HG03139 (cell line): ENCODE results near the gene ATMIN.

Experiments used
- ATAC-seq: cut with Tn5 transposase; IDR thresholded peaks from one replicate; pipeline ENCODE4 v1.9.1; 2021; ENCODE audit not compliant: unreplicated experiment

The ATMIN gene

GRCh38 chr16:81004646-81005353, 30.8 kb upstream of the ATMIN start:
- ATAC-seq: no peak

- no peak for ATAC-seq
Observed at GRCh38 chr16:81005610-81006161, 30.0 kb upstream of the ATMIN start.

GRCh38 chr16:81006211-81006812, 29.3 kb upstream of the ATMIN start:
- peak; percentile 33 for ATAC-seq

GRCh38 chr16:81006813-81007695, 28.6 kb upstream of the ATMIN start, which contains the start of the genes CENPN and CMC2:
Gene CENPN (plus strand): TSS chr16:81007214. CDS start chr16:81011940, 4,726 bp downstream.
Gene CMC2 (minus strand): TSS chr16:81006885. CDS start chr16:80997394, 9,491 bp downstream.
- ATAC-seq: peak; percentile 82

GRCh38 chr16:81008505-81008789, 27.2 kb upstream of the ATMIN start:
- ATAC-seq: no peak

GRCh38 chr16:81012974-81013373, 22.7 kb upstream of the ATMIN start:
- ATAC-seq: no peak

- no peak for ATAC-seq
Observed at GRCh38 chr16:81014672-81015071, 21.0 kb upstream of the ATMIN start.

GRCh38 chr16:81018496-81018895, 17.1 kb upstream of the ATMIN start:
- no peak for ATAC-seq

GRCh38 chr16:81026429-81026828, 9.2 kb upstream of the ATMIN start:
- no peak for ATAC-seq

- no peak for ATAC-seq
Observed at GRCh38 chr16:81029930-81030604, 5.6 kb upstream of the ATMIN start.

- peak; percentile 46 for ATAC-seq
Observed at GRCh38 chr16:81035975-81036750, 521 bp downstream of the ATMIN start.

GRCh38 chr16:81036751-81037350, 1.2 kb downstream of the ATMIN start:
- no peak for ATAC-seq

- ATAC-seq: no peak
Observed at GRCh38 chr16:81040131-81040530, 4.5 kb downstream of the ATMIN start.

- no peak for ATAC-seq
Observed at GRCh38 chr16:81040842-81041241, 5.2 kb downstream of the ATMIN start.

GRCh38 chr16:81041696-81042095, 6.1 kb downstream of the ATMIN start:
- no peak for ATAC-seq

GRCh38 chr16:81042821-81043220, 7.2 kb downstream of the ATMIN start:
- ATAC-seq: no peak

GRCh38 chr16:81053761-81054160, 18.1 kb downstream of the ATMIN start:
- ATAC-seq: no peak

- ATAC-seq: no peak
Observed at GRCh38 chr16:81060576-81061306, 25.1 kb downstream of the ATMIN start.

GRCh38 chr16:81061307-81061640, 25.6 kb downstream of the ATMIN start:
- ATAC-seq: no peak
